ENCODE measurements around the gene FOXD3. TPM values are rescaled to one million over a fixed set of nuclear protein-coding genes. Genes with fewer than 3 reads are reported as not detected.

The FOXD3 gene
- total RNA-seq: not detected in 2 replicates

GRCh38 chr1:63322114-63322943 is at the start of gene FOXD3:
Gene FOXD3, plus strand, starts transcription at chr1:63322567. Its CDS starts 492 bp downstream, at chr1:63323059.

GRCh38 chr1:63367215-63368103 is 45.1 kb downstream of the FOXD3 start, which contains the start of gene ALG6:
Gene ALG6, plus strand, starts transcription at chr1:63367627. Its CDS starts 3,351 bp downstream, at chr1:63370978.

Small RNA genes lying within 50 kb of the gene (small RNA-seq; reads per million reads assigned to genes)
- not detected for gene MIR6068
- not detected for gene RF00019

Other genes with a start within 250 kb of the FOXD3 start
- gene ALG6, start 45.1 kb downstream of the FOXD3 start, total RNA-seq: 12.3 and 14.7 TPM in 2 replicates
- 22.0 and 37.8 TPM in 2 replicates for gene ITGB3BP, start 200.7 kb downstream of the FOXD3 start, total RNA-seq
- gene EFCAB7, start 201.0 kb downstream of the FOXD3 start, total RNA-seq: 12.0 and 14.7 TPM in 2 replicates

Data from articular chondrocyte of knee joint (primary cell).